H1 (cell line): ENCODE results near the gene MYL11. TPM values are rescaled to one million over a fixed set of nuclear protein-coding genes. Genes with fewer than 3 reads are reported as not detected.

Experiments
- ASH2L ChIP-seq: fragments of 200-600, 300-600 bp; sonication (generic); IDR thresholded peaks from one replicate; pipeline ENCODE4 v1.7.1; 2017; ENCODE audit warnings: low read length
- CHD1 ChIP-seq: IDR thresholded peaks from 2 replicates; pipeline ENCODE4 v1.6.1; 2012; ENCODE audit warnings: low read depth, low read length, improper control_type of control experiment
- polyA plus RNA-seq, 7 experiments: library from polyadenylated mRNA; depleted of rRNA in 3 of 7; stranded (reverse) in 5 of 7; unstranded in 2 of 7; fragments of >200 nt in 5 of 7; fragments of 200-250 nt in 2 of 7; gene quantifications; 1 replicate in 5 of 7; 2 replicates in 1 of 7; 4 replicates in 1 of 7; pipeline versions ENCODE4 v1.2.1 to v1.2.3, GENCODE V29; 2011 to 2013; ENCODE audit warnings: missing spikeins in 2 of 7, mixed read lengths in 2 of 7
- total RNA-seq: library from RNA; stranded (reverse); fragmentation: NEBNext Ultra II Directional; extraction: Animal tissue kit (Norgen Biotek cat#: 25700); gene quantifications from 2 replicates; pipeline ENCODE4 v1.2.1, GENCODE V29; 2021

The MYL11 gene
- total and polyA plus RNA-seq, 2 of the 8 experiments (the other 6 are each of a cell fraction or from before 2014, with no cell fraction given) = 1.2 to 1.4 TPM

GRCh38 chr16:30367349-30368009, 7.1 kb upstream of the MYL11 start (continued):
- TF ChIP-seq CHD1 (no peak), ASH2L (no peak)
